ENCODE measurements around the gene PSMD12.

PSMD12 gene

GRCh38 chr17:67293251-67294203 is 72.8 kb downstream of the PSMD12 start:
- H3K4me1 Mint-ChIP-seq, result no peaks in the 10 kb centered on the region
- no peak overlapping the region for H3K27ac Mint-ChIP-seq
- DNase-seq, result peak; percentile 80
- no peaks in the 10 kb centered on the region for H3K9me3 Mint-ChIP-seq
- H3K4me3 Mint-ChIP-seq, result no peak overlapping the region
- H3K27me3 Mint-ChIP-seq, result peaks cover 18% of the 10 kb centered on the region
- CTCF ChIA-PET, result interaction anchor here (0.6 to 6.9 kb wide), 10 partner anchors 17 to 186 kb away, joined by 3 to 85 read pairs (median 3); no protein-coding TSS in a partner anchor
- H3K36me3 Mint-ChIP-seq, result no peaks in the 10 kb centered on the region

DNA sequence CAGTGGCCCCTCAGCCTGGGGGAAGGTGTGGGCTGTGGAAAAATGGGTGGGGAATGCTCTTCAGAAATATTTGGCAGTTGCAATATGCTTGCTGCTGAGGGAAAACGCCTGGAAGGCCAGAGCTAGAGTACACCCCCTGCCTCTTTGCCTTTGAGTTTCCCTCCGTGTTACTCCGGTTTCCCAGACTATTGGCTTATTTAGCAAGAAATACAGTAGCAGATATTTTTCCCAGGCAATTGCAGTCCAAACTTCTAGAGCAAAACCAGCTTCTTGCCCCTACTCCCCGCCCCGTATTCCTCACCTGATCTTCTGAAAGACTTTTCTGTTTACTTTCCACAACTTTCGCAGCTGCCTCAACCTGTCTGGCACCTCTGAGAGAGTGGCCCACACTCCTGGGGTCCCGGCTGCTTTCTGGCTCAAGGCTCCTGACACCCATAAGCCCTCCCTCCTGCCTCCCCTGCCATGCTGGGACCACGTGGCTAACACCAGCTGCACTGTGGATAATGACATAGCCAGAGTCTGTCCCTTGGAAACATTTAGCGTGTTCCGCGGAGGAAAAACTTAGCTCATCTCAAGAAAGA is 75.6 kb downstream of the PSMD12 start:
- H3K36me3 Mint-ChIP-seq, result no peaks in the 10 kb centered on the region
- peaks cover 18% of the 10 kb centered on the region for H3K27me3 Mint-ChIP-seq
- no peaks in the 10 kb centered on the region for H3K9me3 Mint-ChIP-seq
- CTCF ChIA-PET, result interaction anchor here (1.3 to 6.9 kb wide), 3 partner anchors 69 to 345 kb away, joined by 3 to 85 read pairs (median 5); no protein-coding TSS in a partner anchor
- H3K4me1 Mint-ChIP-seq, result no peaks in the 10 kb centered on the region
- no peak for DNase-seq
- no peak overlapping the region for H3K27ac Mint-ChIP-seq
- no peak overlapping the region for H3K4me3 Mint-ChIP-seq

GRCh38 chr17:67290244-67290643 is 76.1 kb downstream of the PSMD12 start:
- H3K27me3 Mint-ChIP-seq, result peaks cover 18% of the 10 kb centered on the region
- DNase-seq, result no peak
- H3K36me3 Mint-ChIP-seq, result no peaks in the 10 kb centered on the region
- CTCF ChIA-PET, result interaction anchor here (0.6 to 6.9 kb wide), 4 partner anchors 69 to 346 kb away, joined by 3 to 85 read pairs (median 4); no protein-coding TSS in a partner anchor
- H3K27ac Mint-ChIP-seq, result no peak overlapping the region
- H3K9me3 Mint-ChIP-seq, result no peaks in the 10 kb centered on the region
- no peaks in the 10 kb centered on the region for H3K4me1 Mint-ChIP-seq
- no peak overlapping the region for H3K4me3 Mint-ChIP-seq

GRCh38 chr17:67289181-67289876 is 77.0 kb downstream of the PSMD12 start:
- H3K36me3 Mint-ChIP-seq, result no peaks in the 10 kb centered on the region
- CTCF ChIA-PET, result interaction anchor here (0.9 to 6.9 kb wide), 3 partner anchors 68 to 346 kb away, joined by 3 to 85 read pairs (median 3); no protein-coding TSS in a partner anchor
- no peak overlapping the region for H3K4me3 Mint-ChIP-seq
- DNase-seq, result no peak
- H3K27me3 Mint-ChIP-seq, result peaks cover 18% of the 10 kb centered on the region
- H3K27ac Mint-ChIP-seq, result no peak overlapping the region
- H3K4me1 Mint-ChIP-seq, result no peaks in the 10 kb centered on the region
- H3K9me3 Mint-ChIP-seq, result no peaks in the 10 kb centered on the region
